Trophoblast cell (in vitro differentiated cells and primary cell): ENCODE results near the gene CASP2.
"Not testable (repeated sequence)": the region's sequence is repeated elsewhere in the genome, so short reads cannot be mapped to it uniquely, and the experiment has no call there.

ENCODE experiments used
- DNase-seq, 2 donors: peaks; one replicate each; pipeline ENCODE4 v3.0.0-alpha.2; 2016
- H2AFZ ChIP-seq: 2 replicates; pipeline ENCODE4 v1.6.1; 2013; ENCODE audit warnings: low read length, moderate library complexity, mild to moderate bottlenecking; ENCODE audit not compliant: insufficient read depth, poor library complexity
- H2AK5ac ChIP-seq: 2 replicates; pipeline ENCODE4 v1.6.1; 2013; ENCODE audit warnings: mild to moderate bottlenecking, low read length
- H2BK120ac ChIP-seq: 2 replicates; pipeline ENCODE4 v1.6.1; 2013; ENCODE audit warnings: low read length, mild to moderate bottlenecking, moderate library complexity; ENCODE audit not compliant: insufficient read depth, poor library complexity
- H2BK12ac ChIP-seq: 2 replicates; pipeline ENCODE4 v1.6.1; 2013; ENCODE audit warnings: mild to moderate bottlenecking, low read length, moderate library complexity
- H2BK5ac ChIP-seq: 2 replicates; pipeline ENCODE4 v1.6.1; 2013; ENCODE audit warnings: low read length, low read depth, moderate library complexity, mild to moderate bottlenecking; ENCODE audit not compliant: poor library complexity
- H3K14ac ChIP-seq: 2 replicates; pipeline ENCODE4 v1.6.1; 2013; ENCODE audit warnings: mild to moderate bottlenecking, low read length
- H3K18ac ChIP-seq: 2 replicates; pipeline ENCODE4 v1.6.1; 2013; ENCODE audit warnings: mild to moderate bottlenecking, low read length
- H3K23ac ChIP-seq: 2 replicates; pipeline ENCODE4 v1.6.1; 2013; ENCODE audit warnings: low read length
- H3K27ac ChIP-seq: 2 replicates; pipeline ENCODE4 v1.5.1; 2013; ENCODE audit warnings: low read depth, mild to moderate bottlenecking, inconsistent platforms, low read length, moderate library complexity
- H3K27me3 ChIP-seq: 2 replicates; pipeline ENCODE4 v1.6.1; 2013; ENCODE audit warnings: inconsistent platforms, mild to moderate bottlenecking, low read length, moderate library complexity; ENCODE audit not compliant: insufficient read depth
- H3K36me3 ChIP-seq, 2 experiments: 1 replicate in 1 of 2; 2 replicates in 1 of 2; pipeline ENCODE4 v1.6.1; 2013; ENCODE audit warnings: low read length in 2 of 2, mild to moderate bottlenecking in 2 of 2, moderate library complexity in 1 of 2; ENCODE audit not compliant: insufficient read depth in 2 of 2, control insufficient read depth in 1 of 2
- H3K4ac ChIP-seq: 2 replicates; pipeline ENCODE4 v1.6.1; 2013; ENCODE audit warnings: low read depth, mild to moderate bottlenecking, low read length, moderate library complexity
- H3K4me1 ChIP-seq, 2 experiments: 1 replicate in 1 of 2; 2 replicates in 1 of 2; pipeline ENCODE4 v1.6.1; 2013; ENCODE audit warnings: low read length in 2 of 2, mild to moderate bottlenecking in 2 of 2, moderate library complexity in 1 of 2; ENCODE audit not compliant: insufficient read depth in 2 of 2, control insufficient read depth in 1 of 2
- H3K4me2 ChIP-seq: 2 replicates; pipeline ENCODE4 v1.6.1; 2013; ENCODE audit warnings: inconsistent platforms, mild to moderate bottlenecking, low read length, moderate library complexity
- H3K4me3 ChIP-seq: 2 replicates; pipeline ENCODE4 v1.5.1; 2013; ENCODE audit warnings: mild to moderate bottlenecking, low read depth, low read length, inconsistent platforms
- H3K79me1 ChIP-seq: one replicate; pipeline ENCODE4 v1.6.1; 2013; ENCODE audit warnings: low read length
- H3K79me2 ChIP-seq: 2 replicates; pipeline ENCODE4 v1.6.1; 2013; ENCODE audit warnings: low read length, mild to moderate bottlenecking; ENCODE audit not compliant: control insufficient read depth, insufficient read depth, poor library complexity
- H3K9ac ChIP-seq: 2 replicates; pipeline ENCODE4 v1.6.1; 2013; ENCODE audit warnings: mild to moderate bottlenecking, low read length
- H3K9me3 ChIP-seq: 2 replicates; pipeline ENCODE4 v1.6.1; 2013; ENCODE audit warnings: low read depth, mild to moderate bottlenecking, control low read depth, inconsistent platforms, low read length; ENCODE audit not compliant: insufficient read depth
- H4K12ac ChIP-seq: 2 replicates; pipeline ENCODE4 v1.6.1; 2013; ENCODE audit warnings: low read depth, mild to moderate bottlenecking, low read length, moderate library complexity
- H4K8ac ChIP-seq: 2 replicates; pipeline ENCODE4 v1.6.1; 2013; ENCODE audit warnings: low read depth, mild to moderate bottlenecking, low read length, moderate library complexity
- H4K91ac ChIP-seq: one replicate; pipeline ENCODE4 v1.6.1; 2013; ENCODE audit warnings: low read depth, mild to moderate bottlenecking, low read length, moderate library complexity
- WGBS: extraction: QIAGEN DNeasy Blood & Tissue Kit; methylation state at CpG from one replicate; pipeline ENCODE4 v1.1.7; 2013; ENCODE audit warnings: missing lambda C conversion rate; ENCODE audit not compliant: insufficient read length, insufficient coverage; ENCODE audit errors: extremely low coverage; 5-methylcytosine and 5-hydroxymethylcytosine counted together

CASP2 gene

GRCh38 chr7:143287339-143287934 is 714 bp upstream of the CASP2 start:
- Histone ChIP-seq H3K4me3 (peak overlapping the region; percentile 82), H3K9me3 (peaks cover 6% of the 10 kb centered on the region), H3K4ac (peak overlapping the region; percentile 50), H3K27ac (peak overlapping the region; percentile 16), H2AK5ac (peak overlapping the region; percentile 50), H2BK120ac (peak overlapping the region; percentile 31), H3K18ac (peak overlapping the region; percentile 52), H2BK5ac (no peak overlapping the region), H3K9ac (peak overlapping the region; percentile 0), H3K23ac (no peak overlapping the region), H3K4me1 (peaks cover 12 to 14% of the 10 kb centered on the region in 2 experiments), H2BK12ac (peak overlapping the region; percentile 9), H3K79me2 (peaks cover 7% of the 10 kb centered on the region), H4K91ac (peak overlapping the region; percentile 87), H3K36me3 (peaks cover 6 to 8% of the 10 kb centered on the region in 2 experiments), H3K79me1 (peaks cover 15% of the 10 kb centered on the region), H4K8ac (peak overlapping the region; percentile 82), H4K12ac (peak overlapping the region; percentile 24), H3K4me2 (peak overlapping the region; percentile 25), H3K14ac (peak overlapping the region; percentile 56), H2AFZ (peak overlapping the region; percentile 59), H3K27me3 (no peaks in the 10 kb centered on the region)
- no CpG with 5 or more reads among the region's 17 CpGs for WGBS
- peak in 1 of 2 donors; percentile 48 for DNase-seq

GRCh38 chr7:143288836-143289235 is 685 bp downstream of the CASP2 start:
- no CpG with 5 or more reads among the region's 11 CpGs for WGBS

GRCh38 chr7:143289421-143289820 is 1.3 kb downstream of the CASP2 start:
- Histone ChIP-seq H3K4me2 (peak overlapping the region; percentile 82), H3K4me3 (no peak overlapping the region), H2AFZ (no peak overlapping the region), H3K36me3 (peaks cover 21 to 22% of the 10 kb centered on the region in 2 experiments), H4K12ac (no peak overlapping the region), H3K9me3 (peaks cover 6% of the 10 kb centered on the region), H3K18ac (no peak overlapping the region), H2BK12ac (no peak overlapping the region), H3K9ac (no peak overlapping the region), H3K79me1 (peaks cover 15% of the 10 kb centered on the region), H4K91ac (no peak overlapping the region), H3K4ac (peak overlapping the region; percentile 41), H3K4me1 (peaks cover 12 to 14% of the 10 kb centered on the region in 2 experiments), H2AK5ac (no peak overlapping the region), H2BK120ac (no peak overlapping the region), H2BK5ac (no peak overlapping the region), H3K27me3 (no peaks in the 10 kb centered on the region), H3K14ac (no peak overlapping the region), H3K79me2 (peaks cover 7% of the 10 kb centered on the region), H4K8ac (no peak overlapping the region), H3K27ac (no peak overlapping the region), H3K23ac (no peak overlapping the region)
- no peak for DNase-seq
- WGBS: no CpG with 5 or more reads among the region's 6 CpGs

More at GRCh38 chr7:143288836-143289235, 685 bp downstream of the CASP2 start:
- Histone ChIP-seq H3K79me1 (peaks cover 15% of the 10 kb centered on the region), H3K23ac (no peak overlapping the region), H3K14ac (peak overlapping the region; percentile 87), H3K4me2 (peak overlapping the region; percentile 82), H3K4ac (peak overlapping the region; percentile 75), H2AK5ac (peak overlapping the region; percentile 32), H4K91ac (peak overlapping the region; percentile 89), H3K27me3 (no peaks in the 10 kb centered on the region), H3K9ac (peak overlapping the region; percentile 90), H2AFZ (peak overlapping the region; percentile 89), H3K79me2 (peaks cover 7% of the 10 kb centered on the region), H3K4me1 (peaks cover 12 to 14% of the 10 kb centered on the region in 2 experiments), H2BK12ac (no peak overlapping the region), H3K9me3 (peaks cover 6% of the 10 kb centered on the region), H4K12ac (peak overlapping the region; percentile 60), H2BK5ac (no peak overlapping the region), H3K18ac (no peak overlapping the region), H3K4me3 (peak overlapping the region; percentile 82), H2BK120ac (no peak overlapping the region), H3K27ac (peak overlapping the region; percentile 49), H4K8ac (peak overlapping the region; percentile 90), H3K36me3 (peaks cover 19% of the 10 kb centered on the region in 2 experiments)
- peak in 1 of 2 donors; percentile 43 for DNase-seq

GRCh38 chr7:143289888-143290287 is 1.7 kb downstream of the CASP2 start:
- Histone ChIP-seq H3K36me3 (peaks cover 23 to 27% of the 10 kb centered on the region in 2 experiments), H3K79me1 (peaks cover 15% of the 10 kb centered on the region), H3K4me1 (peaks cover 10 to 11% of the 10 kb centered on the region in 2 experiments), H3K4me2 (peak overlapping the region; percentile 27)
- H2BK120ac ChIP-seq, H3K9ac ChIP-seq, H3K4ac ChIP-seq, H3K79me2 ChIP-seq, H4K8ac ChIP-seq, H3K18ac ChIP-seq, H4K12ac ChIP-seq, DNase-seq, H2AK5ac ChIP-seq, H3K27ac ChIP-seq, H3K27me3 ChIP-seq, H3K14ac ChIP-seq, H2BK5ac ChIP-seq, H2BK12ac ChIP-seq, H3K4me3 ChIP-seq, H2AFZ ChIP-seq, H3K9me3 ChIP-seq, H4K91ac ChIP-seq, H3K23ac ChIP-seq: not testable (repeated sequence)
- no CpG with 5 or more reads among the region's 4 CpGs for WGBS
